ENCODE results near the gene TMEM258. TPM values are rescaled to one million over a fixed set of nuclear protein-coding genes. Genes with fewer than 3 reads are reported as not detected.

Gene TMEM258
- 10 to 100 TPM; 73.2 to 84.1 TPM for total RNA-seq
- polyA plus RNA-seq, result 100 to 1,000 TPM; 189 to 213 TPM
- long read RNA-seq, donor 1, transcript TMEM258-204 (4 exons, 575 nt), result major isoform, 12 of 21 reads
- long read RNA-seq, donor 1, partial matches to known transcripts, result 2 of 21 reads
- long read RNA-seq, donor 1, other reads (novel, unspliced or antisense), result 5 of 21 reads
- long read RNA-seq, donor 2, transcript TMEM258-204 (4 exons, 575 nt), result major isoform, 40 of 49 reads
- long read RNA-seq, donor 2, partial matches to known transcripts, result 5 of 49 reads
- long read RNA-seq, donor 2, other reads (novel, unspliced or antisense), result 3 of 49 reads

DNA sequence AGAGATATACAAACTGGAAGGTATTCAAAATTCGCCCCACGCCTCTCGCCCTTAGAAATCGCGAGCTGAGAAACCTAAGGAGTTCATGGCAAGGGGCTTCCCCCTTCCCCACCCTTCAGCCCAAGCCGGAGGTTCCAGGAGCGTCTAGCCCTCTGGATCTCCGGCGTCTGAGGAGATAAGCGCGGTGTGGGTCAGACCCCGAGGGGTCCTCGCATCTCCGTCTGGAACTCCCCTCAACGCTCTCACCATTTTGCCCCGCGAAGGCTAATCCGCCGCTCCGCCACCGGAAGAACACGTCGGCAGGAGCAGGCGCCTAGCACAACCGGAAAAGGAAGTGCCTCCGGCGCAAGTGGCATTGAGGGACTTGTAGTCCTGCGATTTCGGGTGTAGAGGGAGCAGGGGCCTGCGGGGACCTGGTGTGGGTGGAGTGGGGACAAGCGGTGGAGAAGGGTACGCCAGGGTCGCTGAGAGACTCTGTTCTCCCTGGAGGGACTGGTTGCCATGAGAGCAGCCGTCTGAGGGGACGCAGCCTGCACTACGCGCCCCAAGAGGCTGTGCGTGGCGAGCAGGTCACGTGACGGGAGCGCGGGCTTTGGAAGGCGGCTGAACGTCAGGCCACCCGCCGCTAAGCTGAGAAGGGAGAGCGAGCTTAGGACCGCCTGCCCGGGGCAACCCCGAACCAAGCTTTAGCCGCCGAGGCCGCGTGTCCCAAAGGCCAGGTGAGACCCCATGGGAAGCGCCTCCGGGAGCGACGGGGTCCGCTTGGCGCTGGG, at the start of gene TMEM258, which contains the start of gene FEN1:
TSS of gene TMEM258 (minus strand) at position 290 of the 773 bp plus-strand sequence. CDS start at position 249, 41 bp downstream.
TSS of gene FEN1 (plus strand) at position 602 of the 773 bp plus-strand sequence. CDS start 2,451 bp downstream, outside the sequence.
- intact Hi-C loops (cut with DNase I), result loop anchor here (10.0 kb wide), 2 partner anchors 152 to 522 kb away; no protein-coding TSS in a partner anchor
- H3K36me3 ChIP-seq (ENCODE audit: control insufficient read depth in 1 of 2, insufficient read depth in 2 of 2, low read length in 1 of 2), result peaks cover 0 to 3% of the 10 kb centered on the region in 2 donors
- no peaks in the 10 kb centered on the region for H3K9me3 ChIP-seq (ENCODE audit: control insufficient read depth, low read length)
- DNase-seq, result peak; percentile 94 to 96
- peak; percentile 96 for ATAC-seq (ENCODE audit: low FRiP score)
- peak within 1 kb of the TSS; percentile 65 to 82 for H3K4me3 ChIP-seq (ENCODE audit: low read length in 2 of 2)
- H3K4me1 ChIP-seq (ENCODE audit: control insufficient read depth in 1 of 2, insufficient read depth in 2 of 2, low read length in 2 of 2), result no peaks in the 10 kb centered on the region
- no peaks in the 10 kb centered on the region for H3K27me3 ChIP-seq (ENCODE audit: control insufficient read depth in 1 of 2, insufficient read depth in 2 of 2, low read length in 1 of 2)
- peak within 1 kb of the TSS in 1 of 2 donors; percentile 98 for H3K27ac ChIP-seq (ENCODE audit: low read depth in 1 of 2, low read length in 2 of 2)
- 0% methylated on average over 61 of the region's 61 CpGs for WGBS, 2 donors

DNA sequence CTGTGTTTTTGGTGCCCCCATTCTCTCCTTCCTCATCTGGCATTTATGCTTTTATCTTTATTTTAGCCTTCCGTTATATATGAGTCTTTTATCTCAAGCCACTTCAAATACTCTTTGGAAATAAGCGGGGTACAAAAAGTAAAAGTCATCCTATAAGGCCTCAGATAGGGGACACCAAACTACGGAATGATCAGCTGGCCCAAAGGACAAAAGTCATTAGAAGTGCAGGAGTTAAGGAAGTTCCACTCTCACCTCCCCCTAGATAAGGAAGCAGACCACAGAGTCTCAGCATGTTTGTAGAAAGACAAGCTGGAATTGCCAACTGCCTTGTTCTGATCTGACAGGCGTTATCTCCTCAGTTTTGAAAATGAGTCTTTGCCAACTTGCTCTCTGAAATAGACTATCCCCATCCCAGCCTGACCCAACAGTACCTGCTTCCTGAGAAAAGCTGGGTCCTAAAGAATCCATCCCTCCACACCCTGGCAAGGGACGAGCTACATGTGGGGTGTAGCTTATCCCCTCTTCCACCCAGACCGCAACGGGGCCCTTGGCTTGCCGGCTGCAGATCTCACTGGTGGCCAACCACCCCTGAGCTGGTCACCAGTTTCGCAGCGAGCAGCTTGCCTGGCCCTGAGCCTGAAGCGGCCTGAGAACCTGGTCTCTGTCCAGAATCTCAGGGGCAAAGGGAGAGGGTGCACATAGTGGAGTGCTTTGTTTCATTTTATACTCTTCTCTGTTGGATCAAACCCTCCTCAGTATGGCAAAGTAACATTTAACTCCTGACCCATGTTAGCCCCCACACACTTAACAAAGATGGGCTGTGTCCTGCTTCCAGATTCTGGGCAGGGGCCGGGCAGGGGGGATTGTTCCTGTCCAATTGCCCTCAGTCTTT, 49.5 kb upstream of the TMEM258 start:
- Histone ChIP-seq H3K36me3 (ENCODE audit: control insufficient read depth in 1 of 2, insufficient read depth in 2 of 2, low read length in 1 of 2) (peaks cover 3 to 11% of the 10 kb centered on the region in 2 donors), H3K4me1 (ENCODE audit: control insufficient read depth in 1 of 2, insufficient read depth in 2 of 2, low read length in 2 of 2) (no peaks in the 10 kb centered on the region), H3K9me3 (ENCODE audit: control insufficient read depth, low read length) (no peaks in the 10 kb centered on the region), H3K4me3 (ENCODE audit: low read length in 2 of 2) (no peak overlapping the region), H3K27ac (ENCODE audit: low read depth in 1 of 2, low read length in 2 of 2) (no peak overlapping the region), H3K27me3 (ENCODE audit: control insufficient read depth in 1 of 2, insufficient read depth in 2 of 2, low read length in 1 of 2) (no peaks in the 10 kb centered on the region)
- WGBS, 2 donors, result 79 to 83% methylated on average over 12 of the region's 12 CpGs
- intact Hi-C loops (cut with DNase I), result no loop called here
- ATAC-seq (ENCODE audit: low FRiP score) (no peak), DNase-seq (peak in 1 of 2 donors; percentile 60)

DNA sequence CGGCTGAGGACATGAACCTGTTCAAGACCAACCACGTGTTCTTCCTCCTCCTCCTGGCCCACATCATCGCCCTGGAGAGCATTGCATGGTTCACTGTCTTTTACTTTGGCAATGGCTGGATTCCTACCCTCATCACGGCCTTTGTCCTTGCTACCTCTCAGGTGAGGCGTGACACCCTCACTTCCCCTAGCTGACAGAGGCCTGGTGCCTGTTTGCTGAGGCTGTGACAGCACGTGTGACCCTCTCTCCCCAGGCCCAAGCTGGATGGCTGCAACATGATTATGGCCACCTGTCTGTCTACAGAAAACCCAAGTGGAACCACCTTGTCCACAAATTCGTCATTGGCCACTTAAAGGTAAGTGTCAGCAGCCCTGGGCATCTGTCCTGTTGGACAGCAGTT, 48.0 kb upstream of the TMEM258 start:
- no peaks in the 10 kb centered on the region for H3K9me3 ChIP-seq (ENCODE audit: control insufficient read depth, low read length)
- ATAC-seq (ENCODE audit: low FRiP score) (no peak), DNase-seq (peak in 1 of 2 donors; percentile 24)
- no peak overlapping the region for H3K27ac ChIP-seq (ENCODE audit: low read depth in 1 of 2, low read length in 2 of 2)
- H3K4me3 ChIP-seq (ENCODE audit: low read length in 2 of 2), result no peak overlapping the region
- WGBS, 2 donors, result 90 to 92% methylated on average over 7 of the region's 7 CpGs
- no peaks in the 10 kb centered on the region for H3K27me3 ChIP-seq (ENCODE audit: control insufficient read depth in 1 of 2, insufficient read depth in 2 of 2, low read length in 1 of 2)
- intact Hi-C loops (cut with DNase I), result no loop called here
- H3K36me3 ChIP-seq (ENCODE audit: control insufficient read depth in 1 of 2, insufficient read depth in 2 of 2, low read length in 1 of 2), result peaks cover 3 to 11% of the 10 kb centered on the region in 2 donors
- H3K4me1 ChIP-seq (ENCODE audit: control insufficient read depth in 1 of 2, insufficient read depth in 2 of 2, low read length in 2 of 2), result no peaks in the 10 kb centered on the region

DNA sequence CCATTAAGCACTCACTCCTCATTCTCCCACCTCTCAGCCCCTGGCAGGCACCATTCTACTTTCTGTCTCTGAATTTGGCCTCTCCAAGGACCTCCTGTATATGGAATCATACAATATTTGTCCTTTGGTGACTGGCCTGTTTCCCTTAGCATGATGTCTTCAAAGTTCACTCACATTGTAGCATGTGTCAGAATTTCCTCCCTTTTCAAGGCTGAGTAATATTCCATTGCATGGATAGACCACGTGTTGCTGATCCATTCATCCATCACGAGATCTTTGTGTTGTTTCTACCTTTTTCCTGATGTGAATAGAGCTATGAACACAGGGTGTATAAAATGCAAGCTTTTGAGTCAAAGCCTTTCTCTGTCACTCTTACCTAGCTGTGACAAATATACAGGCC, 47.3 kb upstream of the TMEM258 start:
- no peaks in the 10 kb centered on the region for H3K9me3 ChIP-seq (ENCODE audit: control insufficient read depth, low read length)
- ATAC-seq (ENCODE audit: low FRiP score) (no peak), DNase-seq (no peak)
- H3K4me1 ChIP-seq (ENCODE audit: control insufficient read depth in 1 of 2, insufficient read depth in 2 of 2, low read length in 2 of 2), result no peaks in the 10 kb centered on the region
- 90 to 94% methylated on average over 2 of the region's 2 CpGs for WGBS, 2 donors
- H3K27ac ChIP-seq (ENCODE audit: low read depth in 1 of 2, low read length in 2 of 2), result no peak overlapping the region
- intact Hi-C loops (cut with DNase I), result no loop called here
- peaks cover 3 to 9% of the 10 kb centered on the region in 2 donors for H3K36me3 ChIP-seq (ENCODE audit: control insufficient read depth in 1 of 2, insufficient read depth in 2 of 2, low read length in 1 of 2)
- no peaks in the 10 kb centered on the region for H3K27me3 ChIP-seq (ENCODE audit: control insufficient read depth in 1 of 2, insufficient read depth in 2 of 2, low read length in 1 of 2)
- H3K4me3 ChIP-seq (ENCODE audit: low read length in 2 of 2), result no peak overlapping the region

DNA sequence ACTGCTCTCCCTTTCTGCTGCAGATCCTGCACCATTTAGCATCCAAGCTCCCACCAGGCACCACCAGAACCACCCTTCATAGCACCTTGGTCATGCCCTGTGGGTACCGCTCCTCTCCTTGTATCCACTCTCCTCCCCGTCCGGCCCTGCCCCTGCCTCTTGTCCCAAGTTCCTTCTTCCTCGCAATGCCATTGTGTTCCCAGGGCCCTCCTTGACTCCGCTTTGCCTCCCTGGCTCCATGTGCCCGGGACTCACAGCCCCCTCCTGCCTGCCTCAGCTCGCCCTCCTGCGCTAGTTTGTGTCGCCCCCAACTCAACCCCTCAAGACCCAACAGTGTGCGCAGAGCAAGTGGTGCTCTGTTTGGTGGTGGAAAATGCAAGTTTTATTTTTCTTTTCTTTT, 46.5 kb upstream of the TMEM258 start:
- Histone ChIP-seq H3K4me1 (ENCODE audit: control insufficient read depth in 1 of 2, insufficient read depth in 2 of 2, low read length in 2 of 2) (no peaks in the 10 kb centered on the region), H3K27ac (ENCODE audit: low read depth in 1 of 2, low read length in 2 of 2) (no peak overlapping the region), H3K4me3 (ENCODE audit: low read length in 2 of 2) (no peak overlapping the region), H3K36me3 (ENCODE audit: control insufficient read depth in 1 of 2, insufficient read depth in 2 of 2, low read length in 1 of 2) (peaks cover 3 to 9% of the 10 kb centered on the region in 2 donors), H3K9me3 (ENCODE audit: control insufficient read depth, low read length) (no peaks in the 10 kb centered on the region), H3K27me3 (ENCODE audit: control insufficient read depth in 1 of 2, insufficient read depth in 2 of 2, low read length in 1 of 2) (no peaks in the 10 kb centered on the region)
- intact Hi-C loops (cut with DNase I), result no loop called here
- ATAC-seq (ENCODE audit: low FRiP score), result no peak
- DNase-seq, result peak in 1 of 2 donors; percentile 52
- WGBS, 2 donors, result 87 to 91% methylated on average over 10 of the region's 10 CpGs

DNA sequence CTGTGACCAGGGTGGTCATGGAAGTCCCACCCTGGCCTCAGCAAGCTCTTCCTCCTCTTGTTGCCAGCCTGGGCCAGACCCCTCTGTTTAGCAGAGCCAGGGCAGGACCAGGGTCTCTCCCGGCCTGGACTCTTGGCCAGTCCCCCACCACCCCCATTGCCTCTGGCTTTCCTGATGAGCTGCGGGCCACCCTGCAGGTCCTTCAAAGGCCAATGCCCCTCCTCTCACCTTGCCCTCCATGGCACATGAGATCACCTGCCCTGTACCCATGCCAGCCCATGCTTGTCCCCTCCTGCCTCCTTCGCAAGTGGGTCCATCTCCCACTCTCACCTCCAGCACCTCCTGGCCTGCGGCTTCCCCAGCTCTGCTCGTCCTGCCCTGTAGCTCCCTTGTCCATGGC, 46.1 kb upstream of the TMEM258 start:
- no peaks in the 10 kb centered on the region for H3K9me3 ChIP-seq (ENCODE audit: control insufficient read depth, low read length)
- H3K27ac ChIP-seq (ENCODE audit: low read depth in 1 of 2, low read length in 2 of 2), result no peak overlapping the region
- ATAC-seq (ENCODE audit: low FRiP score) (no peak), DNase-seq (peak in 1 of 2 donors; percentile 57)
- H3K36me3 ChIP-seq (ENCODE audit: control insufficient read depth in 1 of 2, insufficient read depth in 2 of 2, low read length in 1 of 2), result peaks cover 3 to 9% of the 10 kb centered on the region in 2 donors
- H3K4me1 ChIP-seq (ENCODE audit: control insufficient read depth in 1 of 2, insufficient read depth in 2 of 2, low read length in 2 of 2), result no peaks in the 10 kb centered on the region
- WGBS, 2 donors, result 92 to 95% methylated on average over 5 of the region's 5 CpGs
- H3K4me3 ChIP-seq (ENCODE audit: low read length in 2 of 2), result no peak overlapping the region
- no peaks in the 10 kb centered on the region for H3K27me3 ChIP-seq (ENCODE audit: control insufficient read depth in 1 of 2, insufficient read depth in 2 of 2, low read length in 1 of 2)
- intact Hi-C loops (cut with DNase I), result no loop called here

DNA sequence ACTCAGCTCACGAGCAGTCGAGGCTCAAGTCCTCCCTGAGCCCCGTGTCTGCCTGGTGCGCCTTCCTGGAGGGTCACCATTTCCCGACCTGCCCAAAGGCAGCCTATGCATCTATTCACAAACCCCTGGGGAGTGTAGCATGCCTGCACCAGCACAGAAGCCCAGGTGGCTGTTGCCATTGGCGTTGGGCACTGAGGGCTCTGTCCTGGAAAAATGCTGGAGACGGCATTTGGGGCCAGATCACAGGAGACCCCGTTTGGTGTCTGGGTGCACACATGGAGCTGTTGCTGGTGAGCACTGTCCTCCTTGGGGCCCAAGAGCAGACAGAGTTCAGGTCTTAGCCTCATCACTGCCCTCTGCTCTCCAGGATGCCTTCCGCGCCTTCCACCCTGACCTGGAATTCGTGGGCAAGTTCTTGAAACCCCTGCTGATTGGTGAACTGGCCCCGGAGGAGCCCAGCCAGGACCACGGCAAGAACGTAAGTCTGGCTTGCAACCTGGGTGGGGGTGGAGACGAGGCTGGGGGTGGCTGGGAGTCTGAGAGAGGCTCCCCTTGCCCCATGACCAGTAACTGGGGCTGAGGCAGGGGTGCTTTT, 45.1 kb upstream of the TMEM258 start:
- no peak overlapping the region for H3K27ac ChIP-seq (ENCODE audit: low read depth in 1 of 2, low read length in 2 of 2)
- intact Hi-C loops (cut with DNase I), result no loop called here

DNA sequence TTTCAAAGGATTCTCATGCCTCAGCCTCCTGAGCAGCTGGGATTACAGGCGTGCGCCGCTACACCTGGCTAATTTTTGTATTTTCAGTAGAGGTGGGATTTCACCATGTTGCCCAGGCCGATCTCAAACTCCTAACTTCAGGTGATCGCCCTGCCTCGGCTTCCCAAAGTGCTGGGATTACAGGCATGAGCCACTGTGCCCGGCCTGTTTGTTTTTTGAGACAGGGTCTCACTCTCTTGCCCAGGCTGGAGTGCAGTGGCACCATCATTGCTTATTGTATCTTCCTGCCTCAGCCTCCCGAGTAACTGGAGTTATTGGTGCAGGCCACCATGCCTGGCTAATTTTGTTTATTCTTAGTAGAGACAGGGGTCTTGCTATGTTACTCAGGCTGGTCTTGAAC, 43.8 kb upstream of the TMEM258 start:
- 96% methylated on average over 8 of the region's 8 CpGs for WGBS, 2 donors
- no peaks in the 10 kb centered on the region for H3K4me1 ChIP-seq (ENCODE audit: control insufficient read depth in 1 of 2, insufficient read depth in 2 of 2, low read length in 2 of 2)
- H3K9me3 ChIP-seq (ENCODE audit: control insufficient read depth, low read length), result no peaks in the 10 kb centered on the region
- intact Hi-C loops (cut with DNase I), result no loop called here
- peak in 1 of 2 donors; percentile 62 for DNase-seq
- H3K27ac ChIP-seq (ENCODE audit: low read depth in 1 of 2, low read length in 2 of 2), result peak overlapping the region in 1 of 2 donors; percentile 32
- no peak overlapping the region for H3K4me3 ChIP-seq (ENCODE audit: low read length in 2 of 2)
- ATAC-seq (ENCODE audit: low FRiP score), result no peak
- H3K36me3 ChIP-seq (ENCODE audit: control insufficient read depth in 1 of 2, insufficient read depth in 2 of 2, low read length in 1 of 2), result peaks cover 3 to 6% of the 10 kb centered on the region in 2 donors
- H3K27me3 ChIP-seq (ENCODE audit: control insufficient read depth in 1 of 2, insufficient read depth in 2 of 2, low read length in 1 of 2), result no peaks in the 10 kb centered on the region

More for the DNA sequence above, 45.1 kb upstream of the TMEM258 start:
- no peaks in the 10 kb centered on the region for H3K27me3 ChIP-seq (ENCODE audit: control insufficient read depth in 1 of 2, insufficient read depth in 2 of 2, low read length in 1 of 2)
- ATAC-seq (ENCODE audit: low FRiP score) (no peak), DNase-seq (peak in 1 of 2 donors; percentile 65)
- no peak overlapping the region for H3K4me3 ChIP-seq (ENCODE audit: low read length in 2 of 2)
- H3K36me3 ChIP-seq (ENCODE audit: control insufficient read depth in 1 of 2, insufficient read depth in 2 of 2, low read length in 1 of 2), result peaks cover 3 to 7% of the 10 kb centered on the region in 2 donors
- 88 to 91% methylated on average over 15 of the region's 15 CpGs for WGBS, 2 donors
- H3K9me3 ChIP-seq (ENCODE audit: control insufficient read depth, low read length), result no peaks in the 10 kb centered on the region
- H3K4me1 ChIP-seq (ENCODE audit: control insufficient read depth in 1 of 2, insufficient read depth in 2 of 2, low read length in 2 of 2), result no peaks in the 10 kb centered on the region
